Gastroesophageal sphincter (tissue), 3 donors: ENCODE data around the gene REPS2.

Source experiments
- CTCF ChIP-seq, 4 experiments: fragments of 200-600 bp in 2 of 4; fragments of 450-650 bp in 2 of 4; sonication (generic) in 1 of 4; IDR thresholded peaks; one replicate each; pipeline ENCODE4 v1.5.1; 2017 to 2019; ENCODE audit warnings: antibody characterized with exemption in 4 of 4, mild to moderate bottlenecking in 2 of 4, moderate library complexity in 2 of 4
- EP300 ChIP-seq: sonication (generic); formaldehyde crosslinking; IDR thresholded peaks from one replicate; pipeline ENCODE4 v1.6.1; 2017; ENCODE audit warnings: antibody characterized with exemption, mild to moderate bottlenecking

- TF ChIP-seq CTCF (IDR thresholded peaks at IDR 0.05) = no peak
- TF ChIP-seq EP300 = no peak
These were observed 36.6 kb downstream of the REPS2 start for GRCh38 chrX:16983051-16983450.
